Gastrocnemius medialis (tissue), 4 donors: ENCODE results near the gene FFAR3. TPM values are rescaled to one million over a fixed set of nuclear protein-coding genes. Genes with fewer than 3 reads are reported as not detected.

Experiments used
- ATAC-seq, 2 donors: fragments of 150-250 bp; one replicate each; pipeline ENCODE4 v1.9.1; 2016
- DNase-seq, 2 donors: peaks; one replicate each; pipeline ENCODE4 v3.0.0-alpha.2; 2019
- H3K27ac ChIP-seq, 4 donors: fragments of 200-600 bp; sonication (generic); 1 replicate in 1 of 4; 2 replicates in 3 of 4; pipeline ENCODE4 v1.5.1; 2016 to 2018; ENCODE audit warnings: mild to moderate bottlenecking in 2 of 4, moderate library complexity in 1 of 4
- H3K27me3 ChIP-seq, 3 donors: fragments of 200-600 bp; sonication (generic) in 2 of 3; 1 replicate in 1 of 3; 2 replicates in 2 of 3; pipeline versions ENCODE4 v1.5.1 to v1.6.0; 2016 to 2019; ENCODE audit warnings: mild to moderate bottlenecking in 1 of 3, moderate library complexity in 1 of 3
- H3K36me3 ChIP-seq, 2 donors: fragments of 200-600 bp; sonication (generic) in 1 of 2; one replicate each; pipeline ENCODE4 v1.5.1; 2017 to 2018
- H3K4me1 ChIP-seq, 2 donors: fragments of 200-600 bp; sonication (generic) in 1 of 2; one replicate each; pipeline ENCODE4 v1.5.1; 2016 to 2017; ENCODE audit warnings: mild to moderate bottlenecking in 2 of 2
- H3K4me3 ChIP-seq, 4 donors: fragments of 200-600 bp; sonication (generic) in 3 of 4; 1 replicate in 1 of 4; 2 replicates in 3 of 4; pipeline ENCODE4 v1.5.1; 2016 to 2019; ENCODE audit warnings: mild to moderate bottlenecking in 2 of 4
- H3K9me3 ChIP-seq, 3 donors: fragments of 200-600 bp; sonication (generic) in 2 of 3; 1 replicate in 1 of 3; 2 replicates in 2 of 3; pipeline ENCODE4 v1.5.1; 2016 to 2019
- CTCF ChIP-seq, 5 experiments: fragments of 450-650 bp in 3 of 5; fragments of 200-600 bp in 2 of 5; sonication (generic) in 2 of 5; IDR thresholded peaks in 4 of 5; conservative IDR thresholded peaks in 1 of 5; 1 replicate in 4 of 5; 2 replicates in 1 of 5; pipeline ENCODE4 v1.5.1; 2016 to 2019; ENCODE audit warnings: antibody characterized with exemption in 5 of 5, mild to moderate bottlenecking in 3 of 5, moderate library complexity in 3 of 5
- POLR2A ChIP-seq, 2 donors: fragments of 450-650 bp; IDR thresholded peaks; one replicate each; pipeline ENCODE4 v1.6.1; 2017; ENCODE audit warnings: antibody characterized with exemption in 2 of 2, mild to moderate bottlenecking in 2 of 2, moderate library complexity in 2 of 2
- in situ Hi-C, 4 donors: fragments of 200-750 bp; cut with MboI; loops; one replicate each; pipeline versions ENCODE4 v1.15.0 to v1.8.0; 2017; ENCODE audit warnings: low sequenced_read_pairs in 4 of 4
- intact Hi-C: fragments of 100-400 bp; cut with DNase I; formaldehyde crosslinking; loops from one replicate; pipeline ENCODE4 v1.15.1; 2023; ENCODE audit warnings: low total_unique reads
- total RNA-seq, 4 donors: library from RNA; depleted of rRNA; stranded (reverse); fragments of >200 nt; gene quantifications; one replicate each; pipeline versions ENCODE4 v1.1.0 to v1.2.3, GENCODE V29; 2016

The FFAR3 gene
- total RNA-seq, 4 donors from 2014 or later, result not detected

GRCh38 chr19:35314858-35315470 lies 43.3 kb upstream of the FFAR3 start:
- no peaks in the 10 kb centered on the region for H3K4me1 ChIP-seq
- in situ Hi-C loops, result no loop called here
- no peak for TF ChIP-seq CTCF (IDR thresholded peaks at IDR 0.05 in 4 of 5, conservative IDR thresholded peaks at IDR 0.05 in 1 of 5)
- no peak for TF ChIP-seq POLR2A (IDR thresholded peaks at IDR 0.05)
- DNase-seq (no peak), ATAC-seq (no peak)
- no peak overlapping the region for H3K27ac ChIP-seq
- no peaks in the 10 kb centered on the region for H3K36me3 ChIP-seq
- H3K4me3 ChIP-seq, result no peak overlapping the region
- H3K9me3 ChIP-seq, result no peaks in the 10 kb centered on the region
- no peaks in the 10 kb centered on the region for H3K27me3 ChIP-seq
- intact Hi-C loops, result no loop called here

- intact Hi-C loops, result no loop called here
- TF ChIP-seq POLR2A (IDR thresholded peaks at IDR 0.05), result no peak
- TF ChIP-seq CTCF (IDR thresholded peaks at IDR 0.05 in 4 of 5, conservative IDR thresholded peaks at IDR 0.05 in 1 of 5), result no peak
These were observed 42.4 kb upstream of the FFAR3 start for GRCh38 chr19:35315883-35316282.

GRCh38 chr19:35316560-35316959 lies 41.7 kb upstream of the FFAR3 start:
- Histone ChIP-seq H3K9me3 (no peaks in the 10 kb centered on the region), H3K36me3 (no peaks in the 10 kb centered on the region), H3K4me3 (no peak overlapping the region), H3K27ac (no peak overlapping the region), H3K4me1 (no peaks in the 10 kb centered on the region), H3K27me3 (peaks cover 0 to 5% (median 0%) of the 10 kb centered on the region in 3 donors)
- TF ChIP-seq CTCF (IDR thresholded peaks at IDR 0.05 in 4 of 5, conservative IDR thresholded peaks at IDR 0.05 in 1 of 5) (no peak), POLR2A (IDR thresholded peaks at IDR 0.05) (no peak)
- in situ Hi-C loops (no loop called here), intact Hi-C loops (no loop called here)
- DNase-seq, result no peak
- ATAC-seq, result no peak

More at GRCh38 chr19:35315883-35316282, 42.4 kb upstream of the FFAR3 start:
- no peak for ATAC-seq
- Histone ChIP-seq H3K9me3 (no peaks in the 10 kb centered on the region), H3K36me3 (no peaks in the 10 kb centered on the region), H3K4me1 (no peaks in the 10 kb centered on the region), H3K27ac (no peak overlapping the region), H3K4me3 (no peak overlapping the region), H3K27me3 (no peaks in the 10 kb centered on the region)
- in situ Hi-C loops, result no loop called here
- DNase-seq, result no peak

GRCh38 chr19:35317464-35318043 lies 40.7 kb upstream of the FFAR3 start:
- intact Hi-C loops, result no loop called here
- in situ Hi-C loops, result no loop called here
- Histone ChIP-seq H3K36me3 (no peaks in the 10 kb centered on the region), H3K27me3 (peaks cover 0 to 6% (median 0%) of the 10 kb centered on the region in 3 donors), H3K27ac (no peak overlapping the region), H3K4me1 (no peaks in the 10 kb centered on the region), H3K9me3 (no peaks in the 10 kb centered on the region), H3K4me3 (no peak overlapping the region)
- no peak for TF ChIP-seq CTCF (IDR thresholded peaks at IDR 0.05 in 4 of 5, conservative IDR thresholded peaks at IDR 0.05 in 1 of 5)
- TF ChIP-seq POLR2A (IDR thresholded peaks at IDR 0.05), result no peak
- no peak for ATAC-seq
- DNase-seq, result no peak
